GM10248 (cell line): ENCODE measurements around the gene RAPGEF6.

ENCODE experiments used
- CTCF ChIA-PET: fragments of 300-600 bp; sonication (Branson Sonifier 250); formaldehyde crosslinking; extraction: SDS; loops from one replicate; lab custom pipeline; 2021; ENCODE audit warnings: antibody characterized with exemption; lab: Yijun Ruan, JAX
- POLR2A ChIA-PET: fragments of 350-650 bp; sonication (Branson Sonifier 250); formaldehyde crosslinking; extraction: SDS; loops from one replicate; lab custom pipeline; 2020; ENCODE audit warnings: antibody characterized with exemption; lab: Yijun Ruan, JAX
- DNase-seq: peaks from one replicate; pipeline ENCODE4 v3.0.0; 2012; ENCODE audit errors: extremely low spot score
- CTCF ChIP-seq: IDR thresholded peaks from 2 replicates; pipeline ENCODE4 v1.5.1; 2012; ENCODE audit warnings: mild to moderate bottlenecking, low read depth; ENCODE audit errors: extremely low read depth, missing control alignments, control extremely low read depth

The RAPGEF6 gene

GRCh38 chr5:131511934-131512333, 123.1 kb downstream of the RAPGEF6 start:
- no peak for DNase-seq
- POLR2A ChIA-PET: no interaction called here
- CTCF ChIA-PET: interaction anchor here (0.9 to 2.8 kb wide), 5 partner anchors 9 to 31 kb away, joined by 3 to 10 read pairs (median 5); no protein-coding TSS in a partner anchor
- TF ChIP-seq CTCF: no peak

DNA sequence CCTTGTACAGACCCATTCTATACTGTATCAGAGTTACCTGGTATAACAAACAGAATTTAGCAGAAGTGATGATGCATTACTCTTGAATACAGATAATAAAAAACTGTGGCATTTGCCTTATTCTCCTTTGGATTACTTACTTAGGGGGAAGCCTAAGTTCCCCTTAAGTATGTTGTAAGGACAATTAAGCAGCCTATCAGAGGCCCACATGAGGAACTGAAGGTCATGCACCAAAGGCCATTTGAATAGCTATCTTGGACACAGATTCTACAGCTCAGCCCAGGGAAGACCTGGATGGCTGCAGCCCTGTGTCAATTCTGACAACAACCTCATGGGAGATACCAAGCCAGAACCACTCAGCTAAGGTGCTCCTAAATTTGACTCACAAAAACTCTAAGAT, 125.2 kb downstream of the RAPGEF6 start:
- ChIA-PET CTCF (interaction anchor here (1.1 to 2.2 kb wide), 3 partner anchors 12 to 17 kb away, joined by 3 to 6 read pairs (median 4); no protein-coding TSS in a partner anchor), POLR2A (no interaction called here)
- no peak for TF ChIP-seq CTCF
- no peak for DNase-seq

DNA sequence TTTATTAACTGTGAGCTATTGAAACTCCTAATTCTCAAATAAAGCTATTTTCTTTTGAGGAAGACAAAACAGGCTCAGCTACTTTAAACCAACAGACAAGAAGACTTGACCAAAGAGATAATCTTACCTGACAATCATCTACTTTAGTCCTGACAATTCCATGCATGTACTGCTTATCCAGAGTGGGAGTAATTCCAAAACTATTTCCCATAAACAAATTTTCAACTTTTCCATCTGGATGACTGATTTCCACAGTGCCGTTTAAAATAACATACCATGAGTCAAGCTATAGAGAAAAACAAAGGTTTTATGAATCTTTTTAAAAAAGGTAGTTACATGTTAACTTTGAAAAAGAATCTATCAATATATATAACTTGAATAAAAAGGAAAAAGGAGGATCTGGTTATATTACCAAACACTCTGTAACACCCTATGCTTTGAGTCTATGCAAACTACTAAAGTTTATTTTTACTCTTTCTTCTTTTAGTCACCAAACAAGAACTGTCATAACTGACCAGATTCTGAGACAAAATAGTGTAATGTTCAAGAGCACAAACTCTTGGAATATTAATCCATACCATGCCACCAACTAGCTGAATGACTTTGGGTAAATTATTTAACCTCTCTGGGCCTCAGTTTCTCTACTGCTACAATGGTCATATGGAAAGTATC, 129.7 kb downstream of the RAPGEF6 start:
- POLR2A ChIA-PET: no interaction called here
- DNase-seq: no peak
- CTCF ChIA-PET: interaction anchor here (0.7 to 3.1 kb wide), 9 partner anchors 9 to 501 kb away, joined by 3 to 11 read pairs (median 3); no protein-coding TSS in a partner anchor
- no peak for TF ChIP-seq CTCF

GRCh38 chr5:131496400-131496713, 138.7 kb downstream of the RAPGEF6 start:
- POLR2A ChIA-PET: no interaction called here
- peak; percentile 20 for TF ChIP-seq CTCF
- CTCF ChIA-PET: interaction anchor here (0.9 to 2.2 kb wide), 10 partner anchors 9 to 36 kb away, joined by 3 to 8 read pairs (median 4); no protein-coding TSS in a partner anchor
- peak; percentile 48 for DNase-seq

- ChIA-PET POLR2A (no interaction called here), CTCF (interaction anchor here (0.9 to 2.2 kb wide), 10 partner anchors 9 to 37 kb away, joined by 3 to 8 read pairs (median 4); no protein-coding TSS in a partner anchor)
- TF ChIP-seq CTCF: no peak
- DNase-seq: no peak
Measured at GRCh38 chr5:131495536-131496399, 139.3 kb downstream of the RAPGEF6 start.

DNA sequence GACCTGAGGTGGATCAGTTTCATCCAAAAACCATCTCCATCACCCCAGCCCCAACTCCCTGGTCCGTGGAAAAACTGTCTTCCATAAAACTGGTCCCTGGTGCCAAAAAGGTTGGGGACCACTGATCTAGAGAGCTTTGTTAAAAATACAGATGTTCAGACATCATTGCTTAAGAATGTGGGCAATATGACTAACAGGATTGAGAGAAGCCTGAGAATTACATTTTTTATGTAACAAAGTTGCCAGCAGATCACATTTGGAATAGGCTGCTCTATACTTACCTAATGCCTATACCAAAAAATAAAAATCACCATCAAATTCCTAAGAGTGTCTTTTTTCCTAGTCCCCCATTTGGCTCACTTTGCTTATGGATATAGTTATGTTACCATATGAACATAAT, 143.3 kb downstream of the RAPGEF6 start:
- DNase-seq: no peak
- ChIA-PET CTCF (interaction anchor here (1.2 to 1.6 kb wide), 2 partner anchors 16 to 516 kb away, joined by 3 read pairs; no protein-coding TSS in a partner anchor), POLR2A (no interaction called here)
- TF ChIP-seq CTCF: no peak
